ENCODE measurements around the gene CCT5.

DNA sequence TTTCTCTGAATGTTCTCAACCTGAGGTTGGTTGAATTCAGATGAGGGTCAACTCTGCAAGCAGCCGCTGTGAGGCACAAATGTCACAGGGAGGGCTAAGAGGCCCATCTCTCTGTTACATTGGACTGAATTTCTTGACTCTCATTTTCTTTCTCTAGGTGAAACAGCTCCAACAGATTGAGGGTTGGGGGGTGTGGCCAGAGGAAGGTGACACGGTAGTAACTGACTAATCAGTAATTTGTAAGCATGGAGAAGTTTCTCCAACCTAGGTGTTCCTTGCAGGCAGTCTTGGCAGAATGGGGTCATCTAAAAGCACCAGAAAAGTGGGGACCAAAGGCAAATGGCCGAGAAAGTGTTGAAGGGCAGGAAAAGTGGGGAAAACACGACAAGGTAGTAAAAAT is 16.8 kb downstream of the CCT5 start:
- TF ChIP-seq FEZF1 (tag by site-specific recombination; IDR thresholded peaks at IDR 0.05) (no peak), ZNF302 (tag by site-specific recombination; IDR thresholded peaks at IDR 0.05; ENCODE audit: low read depth) (no peak), ZNF596 (tag by site-specific recombination; IDR thresholded peaks at IDR 0.05) (no peak), ZNF114 (tag by site-specific recombination; IDR thresholded peaks at IDR 0.05) (no peak), ZNF433 (tag by site-specific recombination; IDR thresholded peaks at IDR 0.05; ENCODE audit: low read depth) (no peak), ZBTB8A (tag by site-specific recombination; IDR thresholded peaks at IDR 0.05) (no peak)
- TF ChIP-seq, protein P1, sequence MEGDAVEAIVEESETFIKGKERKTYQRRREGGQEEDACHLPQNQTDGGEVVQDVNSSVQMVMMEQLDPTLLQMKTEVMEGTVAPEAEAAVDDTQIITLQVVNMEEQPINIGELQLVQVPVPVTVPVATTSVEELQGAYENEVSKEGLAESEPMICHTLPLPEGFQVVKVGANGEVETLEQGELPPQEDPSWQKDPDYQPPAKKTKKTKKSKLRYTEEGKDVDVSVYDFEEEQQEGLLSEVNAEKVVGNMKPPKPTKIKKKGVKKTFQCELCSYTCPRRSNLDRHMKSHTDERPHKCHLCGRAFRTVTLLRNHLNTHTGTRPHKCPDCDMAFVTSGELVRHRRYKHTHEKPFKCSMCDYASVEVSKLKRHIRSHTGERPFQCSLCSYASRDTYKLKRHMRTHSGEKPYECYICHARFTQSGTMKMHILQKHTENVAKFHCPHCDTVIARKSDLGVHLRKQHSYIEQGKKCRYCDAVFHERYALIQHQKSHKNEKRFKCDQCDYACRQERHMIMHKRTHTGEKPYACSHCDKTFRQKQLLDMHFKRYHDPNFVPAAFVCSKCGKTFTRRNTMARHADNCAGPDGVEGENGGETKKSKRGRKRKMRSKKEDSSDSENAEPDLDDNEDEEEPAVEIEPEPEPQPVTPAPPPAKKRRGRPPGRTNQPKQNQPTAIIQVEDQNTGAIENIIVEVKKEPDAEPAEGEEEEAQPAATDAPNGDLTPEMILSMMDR (tag by site-specific recombination; IDR thresholded peaks at IDR 0.05): no peak
- TF ChIP-seq, protein P2, sequence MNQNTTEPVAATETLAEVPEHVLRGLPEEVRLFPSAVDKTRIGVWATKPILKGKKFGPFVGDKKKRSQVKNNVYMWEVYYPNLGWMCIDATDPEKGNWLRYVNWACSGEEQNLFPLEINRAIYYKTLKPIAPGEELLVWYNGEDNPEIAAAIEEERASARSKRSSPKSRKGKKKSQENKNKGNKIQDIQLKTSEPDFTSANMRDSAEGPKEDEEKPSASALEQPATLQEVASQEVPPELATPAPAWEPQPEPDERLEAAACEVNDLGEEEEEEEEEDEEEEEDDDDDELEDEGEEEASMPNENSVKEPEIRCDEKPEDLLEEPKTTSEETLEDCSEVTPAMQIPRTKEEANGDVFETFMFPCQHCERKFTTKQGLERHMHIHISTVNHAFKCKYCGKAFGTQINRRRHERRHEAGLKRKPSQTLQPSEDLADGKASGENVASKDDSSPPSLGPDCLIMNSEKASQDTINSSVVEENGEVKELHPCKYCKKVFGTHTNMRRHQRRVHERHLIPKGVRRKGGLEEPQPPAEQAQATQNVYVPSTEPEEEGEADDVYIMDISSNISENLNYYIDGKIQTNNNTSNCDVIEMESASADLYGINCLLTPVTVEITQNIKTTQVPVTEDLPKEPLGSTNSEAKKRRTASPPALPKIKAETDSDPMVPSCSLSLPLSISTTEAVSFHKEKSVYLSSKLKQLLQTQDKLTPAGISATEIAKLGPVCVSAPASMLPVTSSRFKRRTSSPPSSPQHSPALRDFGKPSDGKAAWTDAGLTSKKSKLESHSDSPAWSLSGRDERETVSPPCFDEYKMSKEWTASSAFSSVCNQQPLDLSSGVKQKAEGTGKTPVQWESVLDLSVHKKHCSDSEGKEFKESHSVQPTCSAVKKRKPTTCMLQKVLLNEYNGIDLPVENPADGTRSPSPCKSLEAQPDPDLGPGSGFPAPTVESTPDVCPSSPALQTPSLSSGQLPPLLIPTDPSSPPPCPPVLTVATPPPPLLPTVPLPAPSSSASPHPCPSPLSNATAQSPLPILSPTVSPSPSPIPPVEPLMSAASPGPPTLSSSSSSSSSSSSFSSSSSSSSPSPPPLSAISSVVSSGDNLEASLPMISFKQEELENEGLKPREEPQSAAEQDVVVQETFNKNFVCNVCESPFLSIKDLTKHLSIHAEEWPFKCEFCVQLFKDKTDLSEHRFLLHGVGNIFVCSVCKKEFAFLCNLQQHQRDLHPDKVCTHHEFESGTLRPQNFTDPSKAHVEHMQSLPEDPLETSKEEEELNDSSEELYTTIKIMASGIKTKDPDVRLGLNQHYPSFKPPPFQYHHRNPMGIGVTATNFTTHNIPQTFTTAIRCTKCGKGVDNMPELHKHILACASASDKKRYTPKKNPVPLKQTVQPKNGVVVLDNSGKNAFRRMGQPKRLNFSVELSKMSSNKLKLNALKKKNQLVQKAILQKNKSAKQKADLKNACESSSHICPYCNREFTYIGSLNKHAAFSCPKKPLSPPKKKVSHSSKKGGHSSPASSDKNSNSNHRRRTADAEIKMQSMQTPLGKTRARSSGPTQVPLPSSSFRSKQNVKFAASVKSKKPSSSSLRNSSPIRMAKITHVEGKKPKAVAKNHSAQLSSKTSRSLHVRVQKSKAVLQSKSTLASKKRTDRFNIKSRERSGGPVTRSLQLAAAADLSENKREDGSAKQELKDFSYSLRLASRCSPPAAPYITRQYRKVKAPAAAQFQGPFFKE (tag by site-specific recombination; IDR thresholded peaks at IDR 0.05; ENCODE audit: borderline replicate concordance): no peak
